BE2C (cell line): ENCODE data around the gene ASCL1.

ENCODE experiments used
- DNase-seq: peaks from one replicate; pipeline ENCODE4 v3.0.0-alpha.2; 2020
- H3K27me3 ChIP-seq: fragments of 250-450 bp; sonication (Bioruptor Pico); 2 replicates; pipeline ENCODE4 v1.5.1; 2020; ENCODE audit warnings: mild to moderate bottlenecking
- H3K36me3 ChIP-seq: fragments of 250-450 bp; sonication (Bioruptor Pico); 2 replicates; pipeline ENCODE4 v1.5.1; 2020; ENCODE audit warnings: mild to moderate bottlenecking
- H3K4me1 ChIP-seq: fragments of 250-450 bp; sonication (Bioruptor Pico); 2 replicates; pipeline ENCODE4 v1.5.1; 2020
- H3K4me3 ChIP-seq: 2 replicates; pipeline ENCODE4 v1.5.1; 2011; ENCODE audit warnings: low read depth, low read length
- H3K9me3 ChIP-seq: fragments of 250-450 bp; sonication (Bioruptor Pico); 2 replicates; pipeline ENCODE4 v1.5.1; 2020
- CTCF ChIP-seq: IDR thresholded peaks from 2 replicates; pipeline ENCODE4 v1.5.1; 2012; ENCODE audit warnings: mild to moderate bottlenecking, low read depth, low read length

The ASCL1 gene

DNA sequence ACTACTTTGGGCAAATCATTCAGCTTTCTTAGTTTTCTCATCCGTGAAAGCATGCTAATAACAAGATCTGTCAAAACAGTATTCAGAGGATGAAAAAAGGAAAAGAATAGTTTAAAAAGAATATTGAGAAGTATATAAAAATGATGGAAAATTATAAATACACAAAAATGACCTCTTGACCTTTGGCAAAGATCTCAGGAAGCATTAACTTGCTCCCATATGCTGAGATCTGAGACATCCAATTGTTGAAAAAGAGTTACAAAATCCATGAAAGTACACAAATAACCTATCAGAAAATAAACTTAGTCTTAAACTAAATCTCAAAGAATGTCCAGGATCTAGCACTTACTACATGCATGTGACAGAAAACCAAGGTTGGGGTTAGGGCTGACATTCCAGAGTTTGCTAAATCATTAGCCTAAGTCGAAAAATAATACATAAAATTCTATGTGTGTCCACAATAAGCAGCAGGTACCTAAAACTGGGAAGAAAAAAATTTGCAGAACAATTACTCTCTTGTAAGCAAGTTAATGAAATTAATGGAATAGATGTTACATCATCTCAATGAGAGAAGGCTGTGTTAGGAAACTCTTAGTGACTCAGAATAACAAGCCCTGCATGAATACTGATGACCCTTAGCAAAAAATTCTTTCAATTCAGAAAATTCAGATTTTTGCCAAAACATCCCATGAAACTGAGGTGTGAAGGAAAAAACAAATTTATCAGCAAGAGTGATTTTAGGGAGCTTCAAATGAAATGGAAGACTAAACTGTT is 43.8 kb upstream of the ASCL1 start:
- Histone ChIP-seq H3K4me3 (no peak overlapping the region), H3K27me3 (no peaks in the 10 kb centered on the region; the same call in 1 of the 2 replicates), H3K4me1 (no peaks in the 10 kb centered on the region), H3K36me3 (no peaks in the 10 kb centered on the region), H3K9me3 (no peaks in the 10 kb centered on the region)
- no peak for TF ChIP-seq CTCF
- DNase-seq = no peak

DNA sequence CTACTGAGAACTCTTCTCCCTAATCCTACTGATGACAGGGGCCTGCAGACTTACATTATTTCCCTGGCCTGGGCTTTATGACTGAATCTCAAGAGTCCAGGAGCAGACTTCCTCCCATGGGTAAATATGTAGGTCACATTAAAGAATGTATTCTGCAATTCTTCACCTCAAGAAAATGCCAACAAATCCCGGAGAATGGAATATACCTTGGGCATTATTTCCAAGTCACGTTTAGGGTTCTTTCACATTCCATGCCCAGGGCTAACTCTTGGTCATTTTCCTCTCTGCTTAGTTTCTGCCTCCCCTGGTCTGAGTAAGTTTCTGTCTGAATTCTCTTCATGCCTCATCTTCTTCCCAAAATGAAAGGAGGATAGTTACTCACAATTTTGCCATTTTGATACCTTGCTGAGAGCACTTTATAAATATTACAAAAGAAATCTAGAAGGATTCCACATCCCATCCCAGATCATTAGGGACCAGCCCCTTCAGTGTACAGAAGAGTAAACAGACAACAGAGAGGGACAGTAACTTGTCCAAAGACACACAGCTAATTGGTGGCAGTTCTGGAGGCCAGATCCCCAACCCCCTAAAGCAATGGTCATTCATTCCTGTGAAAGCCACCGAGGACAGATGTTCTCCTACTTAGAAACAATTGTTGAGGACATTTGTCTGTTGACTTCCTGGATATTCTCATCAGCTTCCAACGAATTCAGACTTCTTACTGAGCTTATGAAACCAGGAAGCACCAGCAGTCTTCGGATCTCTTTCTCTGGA is 41.0 kb upstream of the ASCL1 start:
- Histone ChIP-seq H3K9me3 (no peaks in the 10 kb centered on the region), H3K36me3 (no peaks in the 10 kb centered on the region), H3K4me1 (no peaks in the 10 kb centered on the region), H3K27me3 (no peaks in the 10 kb centered on the region; the same call in 1 of the 2 replicates), H3K4me3 (no peak overlapping the region)
- TF ChIP-seq CTCF = no peak
- DNase-seq = no peak

DNA sequence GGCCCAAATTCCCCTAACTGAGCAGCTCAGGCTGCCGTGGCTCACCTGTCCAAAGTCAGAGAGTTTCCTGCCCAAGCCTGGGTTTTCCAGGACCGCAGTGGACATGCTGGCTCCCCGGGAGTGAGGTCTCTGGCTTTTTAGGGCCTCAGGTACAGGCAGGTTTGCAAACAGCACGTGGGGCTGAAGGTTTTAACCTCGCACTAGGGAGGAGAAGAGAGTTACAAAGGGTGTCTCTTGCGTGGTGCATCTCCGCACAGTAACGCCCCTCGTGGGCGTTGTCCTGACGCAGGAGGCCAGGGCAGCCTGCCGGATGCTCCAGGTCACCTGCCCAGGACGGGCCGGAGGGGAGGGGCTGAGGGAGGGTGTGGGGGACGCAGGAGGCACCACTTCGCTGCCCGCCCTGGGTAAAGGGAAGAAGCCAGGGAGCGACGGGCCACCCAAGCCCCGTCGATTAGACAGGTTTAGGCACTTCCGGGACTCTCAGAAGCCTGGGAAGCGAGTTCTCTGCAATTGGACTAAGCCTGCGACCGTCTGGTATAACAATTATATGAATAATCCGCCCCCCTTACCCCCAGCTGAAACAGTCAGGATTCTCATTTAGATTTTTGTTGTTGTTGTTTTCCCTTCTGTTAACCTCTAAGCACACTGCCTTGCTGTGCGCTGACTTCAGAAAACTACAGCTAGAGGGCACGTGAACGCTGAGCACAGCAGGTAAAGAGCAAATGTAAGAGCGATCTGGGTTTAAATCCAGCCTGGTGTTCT is 40.3 kb upstream of the ASCL1 start, which contains the start of gene PAH:
Gene PAH, minus strand, starts transcription at position 219 of the 762 bp plus-strand sequence. Its CDS starts 114 bp downstream, at position 105.
- no peaks in the 10 kb centered on the region for H3K36me3 ChIP-seq
- H3K27me3 ChIP-seq = no peaks in the 10 kb centered on the region; the same call in 1 of the 2 replicates
- peak; percentile 28; the same call in 1 of the 2 replicates for TF ChIP-seq CTCF
- no peaks in the 10 kb centered on the region for H3K4me1 ChIP-seq
- no peak within 1 kb of the TSS for H3K4me3 ChIP-seq
- H3K9me3 ChIP-seq = no peaks in the 10 kb centered on the region
- DNase-seq = no peak

DNA sequence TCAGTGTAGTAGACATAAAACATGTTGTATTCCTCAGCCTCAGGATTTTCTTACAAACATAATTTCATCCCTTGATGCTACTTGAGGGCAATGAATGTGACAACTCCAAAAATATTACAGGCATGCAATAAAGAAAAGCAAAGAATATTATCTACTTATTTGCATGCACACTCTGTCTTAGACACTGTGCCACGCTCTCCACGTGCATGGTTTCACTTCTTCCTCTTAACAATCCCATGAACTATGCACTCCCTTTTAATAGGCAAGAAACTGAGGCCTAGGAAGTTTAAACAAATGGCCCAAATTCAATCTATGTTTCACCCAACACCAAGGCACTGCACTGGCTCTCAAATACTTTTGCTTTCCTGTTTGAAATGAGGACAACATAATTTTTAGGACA is 38.6 kb upstream of the ASCL1 start:
- no peak for DNase-seq
- TF ChIP-seq CTCF = no peak
- no peak overlapping the region for H3K4me3 ChIP-seq
- no peaks in the 10 kb centered on the region for H3K36me3 ChIP-seq
- H3K4me1 ChIP-seq = no peaks in the 10 kb centered on the region
- no peaks in the 10 kb centered on the region for H3K9me3 ChIP-seq
- H3K27me3 ChIP-seq = no peaks in the 10 kb centered on the region; the same call in 1 of the 2 replicates

- H3K27me3 ChIP-seq = peaks cover 4% of the 10 kb centered on the region; the same call in 1 of the 2 replicates
- no peaks in the 10 kb centered on the region for H3K36me3 ChIP-seq
- no peaks in the 10 kb centered on the region for H3K4me1 ChIP-seq
- no peak overlapping the region for H3K4me3 ChIP-seq
- no peaks in the 10 kb centered on the region for H3K9me3 ChIP-seq
- no peak for TF ChIP-seq CTCF
- DNase-seq = no peak
Observed at GRCh38 chr12:102920271-102920670, 37.2 kb upstream of the ASCL1 start.
